Stimulated activated CD4-positive, alpha-beta T cell treated with anti-CD3 and anti-CD28 coated beads, Interleukin-4, amount 100 ng/mL, for 1 hour (primary cell): ENCODE results near the gene EFHC2.
A peak's percentile ranks its signal among the peaks of the same experiment; 100 is the strongest.

ENCODE experiments used
- DNase-seq: peaks from one replicate; pipeline ENCODE4 v3.0.0-alpha.2; 2020

EFHC2 gene

GRCh38 chrX:44343412-44344141, at the start of gene EFHC2:
TSS of gene EFHC2 (minus strand) at chrX:44343672. CDS start at chrX:44343588, 84 bp downstream.
- peak; percentile 36 for DNase-seq

- no peak for DNase-seq
Observed at GRCh38 chrX:44392767-44393166, 49.3 kb upstream of the EFHC2 start.

- no peak for DNase-seq
Observed at GRCh38 chrX:44384688-44385338, 41.3 kb upstream of the EFHC2 start.

GRCh38 chrX:44382871-44383270, 39.4 kb upstream of the EFHC2 start:
- DNase-seq, result no peak

- no peak for DNase-seq
Observed at GRCh38 chrX:44352758-44353157, 9.3 kb upstream of the EFHC2 start.

- no peak for DNase-seq
Observed at GRCh38 chrX:44349561-44349960, 6.1 kb upstream of the EFHC2 start.

GRCh38 chrX:44344687-44345086, 1.2 kb upstream of the EFHC2 start:
- DNase-seq, result no peak

GRCh38 chrX:44344194-44344593, 722 bp upstream of the EFHC2 start:
- peak; percentile 45 for DNase-seq

GRCh38 chrX:44342866-44343265, 606 bp downstream of the EFHC2 start:
- no peak for DNase-seq

- DNase-seq, result no peak
Observed at GRCh38 chrX:44338361-44338760, 5.1 kb downstream of the EFHC2 start.

- no peak for DNase-seq
Observed at GRCh38 chrX:44332437-44332836, 11.0 kb downstream of the EFHC2 start.

GRCh38 chrX:44330227-44330626, 13.2 kb downstream of the EFHC2 start:
- no peak for DNase-seq

GRCh38 chrX:44319550-44319949, 23.9 kb downstream of the EFHC2 start:
- DNase-seq, result no peak

GRCh38 chrX:44317181-44317580, 26.3 kb downstream of the EFHC2 start:
- no peak for DNase-seq

GRCh38 chrX:44314808-44315207, 28.7 kb downstream of the EFHC2 start:
- no peak for DNase-seq

GRCh38 chrX:44314259-44314734, 29.2 kb downstream of the EFHC2 start:
- DNase-seq, result no peak

- no peak for DNase-seq
Observed at GRCh38 chrX:44312421-44312820, 31.1 kb downstream of the EFHC2 start.

- no peak for DNase-seq
Observed at GRCh38 chrX:44310227-44310626, 33.2 kb downstream of the EFHC2 start.

- no peak for DNase-seq
Observed at GRCh38 chrX:44308869-44309268, 34.6 kb downstream of the EFHC2 start.

GRCh38 chrX:44306356-44306755, 37.1 kb downstream of the EFHC2 start:
- DNase-seq, result no peak

GRCh38 chrX:44305921-44306320, 37.6 kb downstream of the EFHC2 start:
- no peak for DNase-seq

- DNase-seq, result no peak
Observed at GRCh38 chrX:44303119-44303518, 40.4 kb downstream of the EFHC2 start.

GRCh38 chrX:44299177-44299576, 44.3 kb downstream of the EFHC2 start:
- DNase-seq, result no peak

GRCh38 chrX:44291468-44292092, 51.9 kb downstream of the EFHC2 start:
- no peak for DNase-seq
